DOHH2 (cell line): ENCODE results near the gene TNFRSF19.

Experiments
- H3F3A ChIP-seq: fragments of 200-600 bp; sonication (generic), shearing (Covaris generic); 2 replicates; pipeline ENCODE4 v1.6.0; 2016; ENCODE audit warnings: antibody characterized with exemption, mild to moderate bottlenecking; ENCODE audit not compliant: control insufficient read depth, insufficient read depth
- H3K27ac ChIP-seq: fragments of 200-600 bp; sonication (generic); 2 replicates; pipeline ENCODE4 v1.5.1; 2014; ENCODE audit warnings: low read depth, mild to moderate bottlenecking, low read length, moderate library complexity
- H3K27me3 ChIP-seq: fragments of 200-600 bp; sonication (generic); 2 replicates; pipeline ENCODE4 v1.6.1; 2014; ENCODE audit warnings: mild to moderate bottlenecking, low read length, mixed read lengths; ENCODE audit not compliant: control insufficient read depth
- H3K36me3 ChIP-seq: fragments of 200-600 bp; sonication (generic); 2 replicates; pipeline ENCODE4 v1.6.1; 2014; ENCODE audit warnings: mild to moderate bottlenecking, low read length, moderate library complexity, mixed read lengths; ENCODE audit not compliant: control insufficient read depth
- H3K4me1 ChIP-seq: fragments of 200-600 bp; sonication (generic); 2 replicates; pipeline ENCODE4 v1.6.1; 2014; ENCODE audit warnings: mild to moderate bottlenecking, low read length, mixed read lengths; ENCODE audit not compliant: control insufficient read depth
- H3K4me2 ChIP-seq: fragments of 200-600 bp; sonication (generic); 2 replicates; pipeline ENCODE4 v1.6.0; 2014; ENCODE audit warnings: mild to moderate bottlenecking, low read length, moderate library complexity
- H3K4me3 ChIP-seq: fragments of 200-600 bp; sonication (generic); 2 replicates; pipeline ENCODE4 v1.5.1; 2014; ENCODE audit warnings: mild to moderate bottlenecking, low read length, mixed read lengths
- H3K79me2 ChIP-seq: fragments of 200-600 bp; sonication (generic); 2 replicates; pipeline ENCODE4 v1.6.1; 2014; ENCODE audit warnings: mild to moderate bottlenecking, low read length, mixed read lengths; ENCODE audit not compliant: control insufficient read depth
- H3K9me2 ChIP-seq: fragments of 200-600 bp; sonication (generic); replicated peaks from 2 replicates; pipeline ENCODE4 v1.6.1; 2014; ENCODE audit warnings: mild to moderate bottlenecking, low read length, mixed read lengths; ENCODE audit not compliant: control insufficient read depth
- H3K9me3 ChIP-seq: fragments of 200-600 bp; sonication (generic); 2 replicates; pipeline ENCODE4 v1.6.1; 2014; ENCODE audit warnings: antibody characterized with exemption, low read length, mixed read lengths; ENCODE audit not compliant: control insufficient read depth, insufficient read depth
- H4K20me1 ChIP-seq: fragments of 200-600 bp; sonication (generic); 2 replicates; pipeline ENCODE4 v1.6.0; 2014; ENCODE audit warnings: low read depth, mild to moderate bottlenecking, antibody characterized with exemption, low read length, moderate library complexity; ENCODE audit not compliant: control insufficient read depth, insufficient read depth
- CTCF ChIP-seq: fragments of 200-600 bp; sonication (generic); IDR thresholded peaks from one replicate; pipeline ENCODE4 v1.5.1; 2014; ENCODE audit warnings: antibody characterized with exemption, mild to moderate bottlenecking, low read depth, low read length; ENCODE audit not compliant: poor library complexity, severe bottlenecking
- EZH2phosphoT487 ChIP-seq: fragments of 200-600 bp; sonication (generic); IDR thresholded peaks from 2 replicates; pipeline ENCODE4 v1.6.1; 2017; ENCODE audit warnings: borderline replicate concordance, mild to moderate bottlenecking, antibody characterized with exemption, low read length, moderate library complexity, mixed read lengths

TNFRSF19 gene

GRCh38 chr13:23655321-23655720, 85.1 kb downstream of the TNFRSF19 start:
- TF ChIP-seq CTCF = no peak
- H3K4me3 ChIP-seq = no peak overlapping the region
- peaks cover 4% of the 10 kb centered on the region; the same call in 1 of the 2 replicates for H3K27me3 ChIP-seq
- H3K9me3 ChIP-seq = no peaks in the 10 kb centered on the region
- no peaks in the 10 kb centered on the region for H3K4me1 ChIP-seq
- H3K79me2 ChIP-seq = no peaks in the 10 kb centered on the region
- H3K9me2 ChIP-seq = no peaks in the 10 kb centered on the region
- H3K4me2 ChIP-seq = no peak overlapping the region
- H4K20me1 ChIP-seq = no peaks in the 10 kb centered on the region
- no peaks in the 10 kb centered on the region for H3F3A ChIP-seq
- H3K36me3 ChIP-seq = no peaks in the 10 kb centered on the region
- H3K27ac ChIP-seq = no peak overlapping the region

- no peaks in the 10 kb centered on the region for H3F3A ChIP-seq
- no peaks in the 10 kb centered on the region for H3K9me2 ChIP-seq
- no peak overlapping the region for H3K4me2 ChIP-seq
- H3K4me1 ChIP-seq = no peaks in the 10 kb centered on the region
- H3K36me3 ChIP-seq = no peaks in the 10 kb centered on the region
- no peak overlapping the region for H3K27ac ChIP-seq
- TF ChIP-seq CTCF (no peak), EZH2phosphoT487 (no peak)
- no peaks in the 10 kb centered on the region for H3K27me3 ChIP-seq
- H4K20me1 ChIP-seq = no peaks in the 10 kb centered on the region
- no peaks in the 10 kb centered on the region for H3K9me3 ChIP-seq
- no peak overlapping the region for H3K4me3 ChIP-seq
- H3K79me2 ChIP-seq = no peaks in the 10 kb centered on the region
Measured at GRCh38 chr13:23656637-23657371, 86.6 kb downstream of the TNFRSF19 start.

- Histone ChIP-seq H3K79me2 (no peaks in the 10 kb centered on the region), H3K27me3 (no peaks in the 10 kb centered on the region), H3K36me3 (no peaks in the 10 kb centered on the region), H3K27ac (no peak overlapping the region), H3K9me3 (no peaks in the 10 kb centered on the region), H3K4me1 (no peaks in the 10 kb centered on the region), H3K4me2 (no peak overlapping the region), H3K9me2 (no peaks in the 10 kb centered on the region), H3K4me3 (no peak overlapping the region), H4K20me1 (no peaks in the 10 kb centered on the region), H3F3A (no peaks in the 10 kb centered on the region)
- TF ChIP-seq CTCF (no peak), EZH2phosphoT487 (no peak)
Measured at GRCh38 chr13:23658929-23659541, 88.8 kb downstream of the TNFRSF19 start.
